Measurements from ENCODE around the gene SYNPO2.

- TF ChIP-seq EZH2 (IDR thresholded peaks at IDR 0.05; ENCODE audit: borderline replicate concordance, low read depth, low read length, severe bottlenecking), result no peak
- TF ChIP-seq CTCF (IDR thresholded peaks at IDR 0.05; ENCODE audit: borderline replicate concordance, extremely low read depth, low read length, poor library complexity, severe bottlenecking), result no peak
Measured at GRCh38 chr4:119039779-119040178, 151.1 kb downstream of the SYNPO2 start.

Data from DND-41 (cell line).